Progenitor cell of endocrine pancreas (in vitro differentiated cells): ENCODE data around the gene HSPB3. TPM values are rescaled to one million over a fixed set of nuclear protein-coding genes. Genes with fewer than 3 reads are reported as not detected.

ENCODE experiments used
- DNase-seq: peaks from one replicate; pipeline ENCODE4 v3.0.0; 2021; ENCODE audit warnings: low spot score; ENCODE audit not compliant: unreplicated experiment
- H3K27ac Mint-ChIP-seq: 2 replicates; pipeline ENCODE4 v1.8.0; 2021; ENCODE audit warnings: mild to moderate bottlenecking, moderate library complexity, mixed read lengths
- H3K27me3 Mint-ChIP-seq: 2 replicates; pipeline ENCODE4 v1.8.0; 2021; ENCODE audit warnings: mixed read lengths
- H3K36me3 Mint-ChIP-seq: 2 replicates; pipeline ENCODE4 v1.8.0; 2022; ENCODE audit warnings: mixed read lengths; ENCODE audit not compliant: insufficient read depth
- H3K4me1 Mint-ChIP-seq: 2 replicates; pipeline ENCODE4 v1.8.0; 2021; ENCODE audit warnings: low read depth, mixed read lengths
- H3K4me3 Mint-ChIP-seq: 2 replicates; pipeline ENCODE4 v1.8.0; 2021; ENCODE audit warnings: low read depth, mild to moderate bottlenecking, moderate library complexity, mixed read lengths
- H3K9me3 Mint-ChIP-seq: 2 replicates; pipeline ENCODE4 v1.8.0; 2021; ENCODE audit warnings: low read depth, mixed read lengths
- total RNA-seq: library from RNA; stranded (reverse); gene quantifications from 2 replicates; pipeline ENCODE4 v1.2.1, GENCODE V29; 2021
- TF ChIP-seq, protein P1 (sequence below): fragments of 200-600 bp; sonication (generic); IDR thresholded peaks from one replicate; pipeline ENCODE4 v1.5.0; 2021; ENCODE audit warnings: antibody characterized with exemption, mild to moderate bottlenecking; ENCODE audit not compliant: unreplicated experiment

HSPB3 gene
- total RNA-seq, 1 donor from 2014 or later, result not detected

- Mint-ChIP-seq H3K27ac (peak overlapping the region; percentile 25), H3K9me3 (peaks cover 13% of the 10 kb centered on the region), H3K4me3 (no peak overlapping the region), H3K36me3 (no peaks in the 10 kb centered on the region), H3K4me1 (peaks cover 19% of the 10 kb centered on the region), H3K27me3 (peaks cover 3% of the 10 kb centered on the region)
- TF ChIP-seq, protein P1, sequence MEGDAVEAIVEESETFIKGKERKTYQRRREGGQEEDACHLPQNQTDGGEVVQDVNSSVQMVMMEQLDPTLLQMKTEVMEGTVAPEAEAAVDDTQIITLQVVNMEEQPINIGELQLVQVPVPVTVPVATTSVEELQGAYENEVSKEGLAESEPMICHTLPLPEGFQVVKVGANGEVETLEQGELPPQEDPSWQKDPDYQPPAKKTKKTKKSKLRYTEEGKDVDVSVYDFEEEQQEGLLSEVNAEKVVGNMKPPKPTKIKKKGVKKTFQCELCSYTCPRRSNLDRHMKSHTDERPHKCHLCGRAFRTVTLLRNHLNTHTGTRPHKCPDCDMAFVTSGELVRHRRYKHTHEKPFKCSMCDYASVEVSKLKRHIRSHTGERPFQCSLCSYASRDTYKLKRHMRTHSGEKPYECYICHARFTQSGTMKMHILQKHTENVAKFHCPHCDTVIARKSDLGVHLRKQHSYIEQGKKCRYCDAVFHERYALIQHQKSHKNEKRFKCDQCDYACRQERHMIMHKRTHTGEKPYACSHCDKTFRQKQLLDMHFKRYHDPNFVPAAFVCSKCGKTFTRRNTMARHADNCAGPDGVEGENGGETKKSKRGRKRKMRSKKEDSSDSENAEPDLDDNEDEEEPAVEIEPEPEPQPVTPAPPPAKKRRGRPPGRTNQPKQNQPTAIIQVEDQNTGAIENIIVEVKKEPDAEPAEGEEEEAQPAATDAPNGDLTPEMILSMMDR, result no peak
- no peak for DNase-seq
These were observed 1.8 kb downstream of the HSPB3 start for GRCh38 chr5:54457094-54457862.

GRCh38 chr5:54458221-54458620 is 2.7 kb downstream of the HSPB3 start:
- DNase-seq, result no peak
- H3K9me3 Mint-ChIP-seq, result peaks cover 14% of the 10 kb centered on the region
- H3K27me3 Mint-ChIP-seq, result peaks cover 3% of the 10 kb centered on the region
- H3K4me1 Mint-ChIP-seq, result peaks cover 19% of the 10 kb centered on the region
- TF ChIP-seq, protein P1, result no peak
- no peak overlapping the region for H3K4me3 Mint-ChIP-seq
- no peaks in the 10 kb centered on the region for H3K36me3 Mint-ChIP-seq
- H3K27ac Mint-ChIP-seq, result no peak overlapping the region

DNA sequence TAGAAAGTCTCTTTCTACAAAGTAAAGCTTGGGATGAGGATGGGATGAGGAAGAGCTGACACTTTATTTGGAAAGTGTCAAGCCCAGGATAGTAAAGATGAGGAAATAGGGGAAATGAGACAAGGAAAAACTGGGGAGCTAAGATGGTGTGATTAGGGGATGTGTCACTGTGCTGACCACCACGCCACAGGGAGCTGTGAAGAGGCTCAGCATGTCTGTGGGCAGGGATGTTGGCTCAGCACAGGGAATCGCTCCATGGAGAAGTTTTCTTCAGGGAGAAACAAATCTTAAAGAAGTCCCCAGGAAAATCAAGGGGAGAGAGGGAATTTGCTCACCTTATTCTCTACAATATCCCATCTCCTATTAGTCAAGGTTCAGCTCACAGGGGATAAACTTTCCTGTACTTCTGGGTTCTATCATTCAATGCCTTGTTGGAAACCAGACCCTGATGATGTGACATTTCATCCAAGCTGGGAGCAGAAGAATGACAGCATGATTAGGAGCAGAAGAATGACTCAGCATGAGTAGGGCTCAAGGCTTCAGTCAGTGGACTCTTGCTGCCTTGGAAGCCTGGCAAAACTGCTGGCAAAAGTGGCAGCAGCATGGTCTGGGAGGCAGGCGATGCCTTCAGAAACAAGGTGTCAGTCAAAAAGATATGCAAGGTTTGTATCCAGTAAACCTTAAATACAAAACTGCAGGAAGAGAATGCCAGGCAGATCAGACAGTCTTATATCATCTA is 4.9 kb downstream of the HSPB3 start:
- Mint-ChIP-seq H3K9me3 (peaks cover 14% of the 10 kb centered on the region), H3K36me3 (no peaks in the 10 kb centered on the region), H3K27ac (no peak overlapping the region), H3K4me1 (peaks cover 19% of the 10 kb centered on the region), H3K27me3 (peaks cover 3% of the 10 kb centered on the region), H3K4me3 (no peak overlapping the region)
- TF ChIP-seq, protein P1, result no peak
- DNase-seq, result no peak

DNA sequence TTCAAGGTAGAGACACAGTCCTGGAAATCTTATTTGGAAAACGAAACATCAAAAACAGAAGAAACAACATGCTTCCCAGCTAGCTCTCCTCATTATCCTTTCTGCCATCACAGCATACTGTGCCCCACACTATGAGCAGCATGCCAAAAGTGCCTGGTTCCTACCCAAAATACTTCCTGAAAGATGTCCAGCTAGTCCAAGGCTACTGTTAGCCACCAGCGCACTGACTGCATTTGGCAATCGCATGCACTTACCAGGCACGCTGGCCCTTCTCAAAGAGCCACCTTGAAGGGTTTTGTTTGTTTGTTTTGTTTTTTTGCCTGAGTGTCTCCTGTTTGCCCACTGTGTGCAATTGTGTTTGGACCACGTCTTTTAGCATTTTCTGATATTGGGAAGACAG is 6.8 kb downstream of the HSPB3 start:
- H3K36me3 Mint-ChIP-seq, result no peaks in the 10 kb centered on the region
- TF ChIP-seq, protein P1, result no peak
- no peaks in the 10 kb centered on the region for H3K27me3 Mint-ChIP-seq
- H3K4me3 Mint-ChIP-seq, result no peak overlapping the region
- no peak overlapping the region for H3K27ac Mint-ChIP-seq
- DNase-seq, result no peak
- peaks cover 15% of the 10 kb centered on the region for H3K4me1 Mint-ChIP-seq
- peaks cover 19% of the 10 kb centered on the region for H3K9me3 Mint-ChIP-seq

DNA sequence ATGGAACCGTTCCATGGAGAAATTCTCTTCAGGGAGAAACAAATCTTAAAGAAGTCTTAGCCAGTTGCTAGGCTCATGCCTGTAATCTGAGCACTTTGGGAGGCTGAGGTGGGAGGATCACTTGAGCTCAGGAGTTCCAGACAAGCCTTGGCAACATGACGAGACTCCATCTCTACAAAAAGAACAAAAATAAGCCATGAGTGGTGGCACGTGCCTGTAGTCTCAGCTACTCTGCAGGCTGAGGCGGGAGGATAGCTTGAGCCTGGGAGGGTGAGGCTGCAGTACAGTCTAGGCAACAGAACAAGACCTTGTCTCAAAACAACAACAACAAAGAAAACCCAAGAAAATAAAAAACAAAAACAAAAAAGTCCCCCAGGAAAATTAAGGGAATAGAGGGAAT is 8.2 kb downstream of the HSPB3 start:
- TF ChIP-seq, protein P1, result no peak
- Mint-ChIP-seq H3K4me3 (no peak overlapping the region), H3K4me1 (peaks cover 4% of the 10 kb centered on the region), H3K36me3 (no peaks in the 10 kb centered on the region), H3K9me3 (peaks cover 19% of the 10 kb centered on the region), H3K27ac (no peak overlapping the region), H3K27me3 (no peaks in the 10 kb centered on the region)
- no peak for DNase-seq
